GM23338 (cell line): Measurements from ENCODE around the gene ECT2. TPM values are rescaled to one million over a fixed set of nuclear protein-coding genes. Genes with fewer than 3 reads are reported as not detected.

Experiments used
- ATAC-seq: fragments of 200-7000 bp; cut with Tn5 transposase; 3 replicates; pipeline ENCODE4 v1.9.1; 2020
- DNase-seq: peaks from one replicate; pipeline ENCODE4 v3.0.0-alpha.2; 2015; ENCODE audit warnings: low spot score
- H2AFZ ChIP-seq: fragments of 200-600 bp; sonication (generic); 2 replicates; pipeline ENCODE4 v1.8.0; 2016; ENCODE audit warnings: antibody characterized with exemption, mild to moderate bottlenecking, moderate library complexity
- H3F3A ChIP-seq: fragments of 200-600 bp; sonication (generic); replicated peaks from 2 replicates; pipeline ENCODE4 v1.8.0; 2017; ENCODE audit warnings: antibody characterized with exemption, mixed run types, low read depth
- H3K27ac ChIP-seq: fragments of 200-600 bp; sonication (generic); 2 replicates; pipeline ENCODE4 v1.6.1; 2016; ENCODE audit warnings: low read depth
- H3K27me3 ChIP-seq: fragments of 200-600 bp; sonication (generic); 2 replicates; pipeline ENCODE4 v1.8.0; 2016; ENCODE audit warnings: mild to moderate bottlenecking, mixed run types, moderate library complexity; ENCODE audit not compliant: insufficient read depth
- H3K36me3 ChIP-seq: fragments of 200-600 bp; sonication (generic); 2 replicates; pipeline ENCODE4 v1.8.0; 2016; ENCODE audit warnings: mild to moderate bottlenecking; ENCODE audit not compliant: insufficient read depth
- H3K4me1 ChIP-seq: fragments of 200-600 bp; sonication (generic); 2 replicates; pipeline ENCODE4 v1.8.0; 2016; ENCODE audit warnings: mild to moderate bottlenecking, moderate library complexity; ENCODE audit not compliant: insufficient read depth
- H3K4me2 ChIP-seq: fragments of 200-600 bp; sonication (generic); 2 replicates; pipeline ENCODE4 v1.7.1; 2017; ENCODE audit warnings: mixed run types
- H3K4me3 ChIP-seq: fragments of 200-600 bp; sonication (generic); 2 replicates; pipeline ENCODE4 v1.6.1; 2016; ENCODE audit warnings: mixed run types
- H3K79me2 ChIP-seq: fragments of 200-600 bp; sonication (generic); replicated peaks from 2 replicates; pipeline ENCODE4 v1.8.0; 2017; ENCODE audit warnings: mild to moderate bottlenecking; ENCODE audit not compliant: insufficient read depth
- H3K9me2 ChIP-seq: fragments of 200-600 bp; sonication (generic); 2 replicates; pipeline ENCODE4 v1.8.0; 2017; ENCODE audit not compliant: insufficient read depth
- H4K20me1 ChIP-seq: fragments of 200-600 bp; sonication (generic); replicated peaks from 2 replicates; pipeline ENCODE4 v1.8.0; 2017; ENCODE audit warnings: mild to moderate bottlenecking; ENCODE audit not compliant: insufficient read depth
- H3K27ac Mint-ChIP-seq: 2 replicates; pipeline ENCODE4 v1.8.0; 2020; ENCODE audit warnings: inconsistent platforms, mild to moderate bottlenecking, moderate library complexity, mixed read lengths
- H3K27me3 Mint-ChIP-seq: 3 replicates; pipeline ENCODE4 v1.8.0; 2022; ENCODE audit warnings: low read depth, mild to moderate bottlenecking, moderate library complexity, mixed read lengths, inconsistent platforms; ENCODE audit not compliant: insufficient read depth, poor library complexity
- H3K36me3 Mint-ChIP-seq: 3 replicates; pipeline ENCODE4 v1.8.0; 2021; ENCODE audit warnings: low read depth, mild to moderate bottlenecking, inconsistent platforms, moderate library complexity, mixed read lengths
- H3K4me1 Mint-ChIP-seq: 3 replicates; pipeline ENCODE4 v1.8.0; 2020; ENCODE audit warnings: mild to moderate bottlenecking, inconsistent platforms, mixed read lengths
- H3K4me3 Mint-ChIP-seq: 3 replicates; pipeline ENCODE4 v1.8.0; 2021; ENCODE audit warnings: moderate library complexity, mild to moderate bottlenecking, inconsistent platforms, mixed read lengths
- H3K9me3 Mint-ChIP-seq: 3 replicates; pipeline ENCODE4 v1.8.0; 2020; ENCODE audit warnings: moderate library complexity, mild to moderate bottlenecking, inconsistent platforms, mixed read lengths
- EZH2 ChIP-seq: fragments of 200-600 bp; sonication (generic); IDR thresholded peaks from one replicate; pipeline ENCODE4 v1.8.0; 2017; ENCODE audit warnings: antibody characterized with exemption, mild to moderate bottlenecking, low read depth; ENCODE audit not compliant: unreplicated experiment
- EZH2phosphoT487 ChIP-seq: fragments of 200-600 bp; sonication (generic); IDR thresholded peaks from one replicate; pipeline ENCODE4 v1.8.1; 2018; ENCODE audit warnings: antibody characterized with exemption; ENCODE audit not compliant: unreplicated experiment
- JUNB ChIP-seq: IDR thresholded peaks from one replicate; pipeline ENCODE4 v1.6.1; 2016; ENCODE audit warnings: antibody characterized with exemption; ENCODE audit not compliant: unreplicated experiment
- POLR2AphosphoS5 ChIP-seq: IDR thresholded peaks from 2 replicates; pipeline ENCODE4 v1.6.1; 2016; ENCODE audit warnings: antibody characterized with exemption, low read depth
- STAT1 ChIP-seq: IDR thresholded peaks from one replicate; pipeline ENCODE4 v1.6.1; 2016; ENCODE audit warnings: antibody characterized with exemption; ENCODE audit not compliant: unreplicated experiment
- ZNF114 ChIP-seq: fragments of 250-450 bp; sonication (Bioruptor Pico); IDR thresholded peaks from 2 replicates; pipeline ENCODE4 v1.5.0; 2020; ENCODE audit warnings: mild to moderate bottlenecking, moderate library complexity
- ZNF331 ChIP-seq: fragments of 250-450 bp; sonication (Bioruptor Pico); IDR thresholded peaks from 2 replicates; pipeline ENCODE4 v1.5.0; 2020; ENCODE audit warnings: low read depth, mild to moderate bottlenecking, moderate library complexity
- long read RNA-seq: library from polyadenylated mRNA; unstranded; transcript quantifications from one replicate; pipeline ENCODE4 v2.0.0, GENCODE V29; 2020; ENCODE audit not compliant: unreplicated experiment
- polyA plus RNA-seq: library from polyadenylated mRNA; unstranded; fragments of >200 nt; fragmentation: Nextera tagmentation; extraction: Ambion mirVana; gene quantifications from 2 replicates; pipeline ENCODE4 v1.2.1, GENCODE V29; 2016
- total RNA-seq: library from RNA; depleted of rRNA; stranded (reverse); fragments of >200 nt; shearing (Covaris generic); gene quantifications from 2 replicates; pipeline ENCODE4 v1.2.3, GENCODE V29; 2014; rRNA removed
- TF ChIP-seq, protein P1 (sequence below): IDR thresholded peaks from one replicate; pipeline ENCODE4 v1.6.1; 2018; ENCODE audit warnings: antibody characterized with exemption; ENCODE audit not compliant: unreplicated experiment
- TF ChIP-seq, protein P2 (sequence below): fragments of 250-450 bp; sonication (Bioruptor Pico); IDR thresholded peaks from 2 replicates; pipeline ENCODE4 v1.5.0; 2020; ENCODE audit warnings: mild to moderate bottlenecking, moderate library complexity
- TF ChIP-seq, protein P3 (sequence below), 2 experiments: fragments of 200-600 bp in 1 of 2; sonication (generic) in 1 of 2; conservative IDR thresholded peaks; 2 replicates each; pipeline versions ENCODE4 v1.5.1 to v1.6.1; 2016 to 2017; ENCODE audit warnings: antibody characterized with exemption in 2 of 2, low read depth in 2 of 2, mild to moderate bottlenecking in 2 of 2, moderate library complexity in 1 of 2

The ECT2 gene, protein sequence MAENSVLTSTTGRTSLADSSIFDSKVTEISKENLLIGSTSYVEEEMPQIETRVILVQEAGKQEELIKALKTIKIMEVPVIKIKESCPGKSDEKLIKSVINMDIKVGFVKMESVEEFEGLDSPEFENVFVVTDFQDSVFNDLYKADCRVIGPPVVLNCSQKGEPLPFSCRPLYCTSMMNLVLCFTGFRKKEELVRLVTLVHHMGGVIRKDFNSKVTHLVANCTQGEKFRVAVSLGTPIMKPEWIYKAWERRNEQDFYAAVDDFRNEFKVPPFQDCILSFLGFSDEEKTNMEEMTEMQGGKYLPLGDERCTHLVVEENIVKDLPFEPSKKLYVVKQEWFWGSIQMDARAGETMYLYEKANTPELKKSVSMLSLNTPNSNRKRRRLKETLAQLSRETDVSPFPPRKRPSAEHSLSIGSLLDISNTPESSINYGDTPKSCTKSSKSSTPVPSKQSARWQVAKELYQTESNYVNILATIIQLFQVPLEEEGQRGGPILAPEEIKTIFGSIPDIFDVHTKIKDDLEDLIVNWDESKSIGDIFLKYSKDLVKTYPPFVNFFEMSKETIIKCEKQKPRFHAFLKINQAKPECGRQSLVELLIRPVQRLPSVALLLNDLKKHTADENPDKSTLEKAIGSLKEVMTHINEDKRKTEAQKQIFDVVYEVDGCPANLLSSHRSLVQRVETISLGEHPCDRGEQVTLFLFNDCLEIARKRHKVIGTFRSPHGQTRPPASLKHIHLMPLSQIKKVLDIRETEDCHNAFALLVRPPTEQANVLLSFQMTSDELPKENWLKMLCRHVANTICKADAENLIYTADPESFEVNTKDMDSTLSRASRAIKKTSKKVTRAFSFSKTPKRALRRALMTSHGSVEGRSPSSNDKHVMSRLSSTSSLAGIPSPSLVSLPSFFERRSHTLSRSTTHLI
- 96.9 and 102 TPM in 2 replicates for total RNA-seq
- 94.2 and 111 TPM in 2 replicates for polyA plus RNA-seq
- long read RNA-seq, full-length matches to known transcripts = 2 of 15 reads
- long read RNA-seq, partial matches to known transcripts = 10 of 15 reads
- long read RNA-seq, other reads (novel, unspliced or antisense) = 3 of 15 reads

DNA sequence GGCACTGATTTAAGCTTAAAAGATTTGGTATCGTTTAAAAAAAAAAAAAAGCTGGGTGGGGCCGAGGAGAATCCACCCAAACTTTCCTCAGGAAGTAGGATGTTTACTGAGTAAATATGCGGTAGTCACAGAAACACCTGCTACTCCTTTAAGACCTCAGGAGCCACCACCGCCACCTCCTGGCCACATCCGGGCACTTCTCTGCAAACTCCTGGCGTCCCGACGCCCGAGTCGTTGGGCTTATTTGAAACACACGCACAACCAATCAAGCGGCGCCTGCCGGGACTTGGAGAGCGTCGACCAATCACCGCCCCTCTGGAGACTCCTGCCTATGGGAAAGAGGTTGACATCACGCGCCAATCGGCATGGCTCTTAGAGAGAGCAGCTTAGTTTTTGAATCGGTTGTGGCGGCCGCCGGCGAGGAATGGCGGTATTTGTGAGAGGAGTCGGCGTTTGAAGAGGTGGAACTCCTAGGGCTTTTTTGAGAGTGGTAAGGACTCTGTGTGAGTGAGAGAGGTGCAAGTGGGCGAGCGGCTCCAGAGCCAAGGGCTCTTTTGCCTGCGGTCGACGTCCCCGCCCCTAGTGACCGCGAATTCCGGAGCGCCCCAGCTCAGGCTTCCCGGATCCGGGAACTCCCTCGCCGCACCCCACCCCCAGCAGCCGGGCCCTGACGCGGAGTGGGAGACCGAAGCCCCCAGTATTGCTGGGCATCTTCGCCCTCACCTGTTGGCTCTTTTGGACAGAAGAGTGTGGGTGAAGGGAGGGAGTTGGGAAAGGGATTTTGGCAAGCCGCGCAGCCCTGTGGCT lies at the start of gene ECT2:
Gene ECT2 (plus strand): TSS at position 359 of the 807 bp plus-strand sequence. CDS start 3,805 bp downstream, outside the sequence.
- Histone ChIP-seq H3K36me3 (peaks cover 13% of the 10 kb centered on the region), H3K27ac (peak within 1 kb of the TSS; percentile 79), H3K27me3 (no peaks in the 10 kb centered on the region), H3F3A (no peaks in the 10 kb centered on the region), H3K4me2 (peak within 1 kb of the TSS; percentile 87), H4K20me1 (peaks cover 15% of the 10 kb centered on the region), H3K4me1 (peaks cover 31% of the 10 kb centered on the region), H3K4me3 (peak within 1 kb of the TSS; percentile 72), H3K9me2 (no peaks in the 10 kb centered on the region), H3K79me2 (peaks cover 47% of the 10 kb centered on the region), H2AFZ (no peak within 1 kb of the TSS)
- Mint-ChIP-seq H3K4me1 (peaks cover 37% of the 10 kb centered on the region), H3K36me3 (peaks cover 27% of the 10 kb centered on the region), H3K4me3 (peak within 1 kb of the TSS; percentile 92), H3K27ac (peak within 1 kb of the TSS; percentile 99), H3K27me3 (peaks cover 2% of the 10 kb centered on the region), H3K9me3 (no peaks in the 10 kb centered on the region)
- peak; percentile 100 for DNase-seq
- ATAC-seq = peak; percentile 99
- TF ChIP-seq, protein P1, sequence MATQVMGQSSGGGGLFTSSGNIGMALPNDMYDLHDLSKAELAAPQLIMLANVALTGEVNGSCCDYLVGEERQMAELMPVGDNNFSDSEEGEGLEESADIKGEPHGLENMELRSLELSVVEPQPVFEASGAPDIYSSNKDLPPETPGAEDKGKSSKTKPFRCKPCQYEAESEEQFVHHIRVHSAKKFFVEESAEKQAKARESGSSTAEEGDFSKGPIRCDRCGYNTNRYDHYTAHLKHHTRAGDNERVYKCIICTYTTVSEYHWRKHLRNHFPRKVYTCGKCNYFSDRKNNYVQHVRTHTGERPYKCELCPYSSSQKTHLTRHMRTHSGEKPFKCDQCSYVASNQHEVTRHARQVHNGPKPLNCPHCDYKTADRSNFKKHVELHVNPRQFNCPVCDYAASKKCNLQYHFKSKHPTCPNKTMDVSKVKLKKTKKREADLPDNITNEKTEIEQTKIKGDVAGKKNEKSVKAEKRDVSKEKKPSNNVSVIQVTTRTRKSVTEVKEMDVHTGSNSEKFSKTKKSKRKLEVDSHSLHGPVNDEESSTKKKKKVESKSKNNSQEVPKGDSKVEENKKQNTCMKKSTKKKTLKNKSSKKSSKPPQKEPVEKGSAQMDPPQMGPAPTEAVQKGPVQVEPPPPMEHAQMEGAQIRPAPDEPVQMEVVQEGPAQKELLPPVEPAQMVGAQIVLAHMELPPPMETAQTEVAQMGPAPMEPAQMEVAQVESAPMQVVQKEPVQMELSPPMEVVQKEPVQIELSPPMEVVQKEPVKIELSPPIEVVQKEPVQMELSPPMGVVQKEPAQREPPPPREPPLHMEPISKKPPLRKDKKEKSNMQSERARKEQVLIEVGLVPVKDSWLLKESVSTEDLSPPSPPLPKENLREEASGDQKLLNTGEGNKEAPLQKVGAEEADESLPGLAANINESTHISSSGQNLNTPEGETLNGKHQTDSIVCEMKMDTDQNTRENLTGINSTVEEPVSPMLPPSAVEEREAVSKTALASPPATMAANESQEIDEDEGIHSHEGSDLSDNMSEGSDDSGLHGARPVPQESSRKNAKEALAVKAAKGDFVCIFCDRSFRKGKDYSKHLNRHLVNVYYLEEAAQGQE = peak; percentile 10
- TF ChIP-seq POLR2AphosphoS5 = peak; percentile 92
- no peak for TF ChIP-seq ZNF331 (CRISPR knock-in tag)
- TF ChIP-seq JUNB = no peak
- TF ChIP-seq ZNF114 = no peak
- no peak for TF ChIP-seq EZH2phosphoT487
- TF ChIP-seq, protein P2, sequence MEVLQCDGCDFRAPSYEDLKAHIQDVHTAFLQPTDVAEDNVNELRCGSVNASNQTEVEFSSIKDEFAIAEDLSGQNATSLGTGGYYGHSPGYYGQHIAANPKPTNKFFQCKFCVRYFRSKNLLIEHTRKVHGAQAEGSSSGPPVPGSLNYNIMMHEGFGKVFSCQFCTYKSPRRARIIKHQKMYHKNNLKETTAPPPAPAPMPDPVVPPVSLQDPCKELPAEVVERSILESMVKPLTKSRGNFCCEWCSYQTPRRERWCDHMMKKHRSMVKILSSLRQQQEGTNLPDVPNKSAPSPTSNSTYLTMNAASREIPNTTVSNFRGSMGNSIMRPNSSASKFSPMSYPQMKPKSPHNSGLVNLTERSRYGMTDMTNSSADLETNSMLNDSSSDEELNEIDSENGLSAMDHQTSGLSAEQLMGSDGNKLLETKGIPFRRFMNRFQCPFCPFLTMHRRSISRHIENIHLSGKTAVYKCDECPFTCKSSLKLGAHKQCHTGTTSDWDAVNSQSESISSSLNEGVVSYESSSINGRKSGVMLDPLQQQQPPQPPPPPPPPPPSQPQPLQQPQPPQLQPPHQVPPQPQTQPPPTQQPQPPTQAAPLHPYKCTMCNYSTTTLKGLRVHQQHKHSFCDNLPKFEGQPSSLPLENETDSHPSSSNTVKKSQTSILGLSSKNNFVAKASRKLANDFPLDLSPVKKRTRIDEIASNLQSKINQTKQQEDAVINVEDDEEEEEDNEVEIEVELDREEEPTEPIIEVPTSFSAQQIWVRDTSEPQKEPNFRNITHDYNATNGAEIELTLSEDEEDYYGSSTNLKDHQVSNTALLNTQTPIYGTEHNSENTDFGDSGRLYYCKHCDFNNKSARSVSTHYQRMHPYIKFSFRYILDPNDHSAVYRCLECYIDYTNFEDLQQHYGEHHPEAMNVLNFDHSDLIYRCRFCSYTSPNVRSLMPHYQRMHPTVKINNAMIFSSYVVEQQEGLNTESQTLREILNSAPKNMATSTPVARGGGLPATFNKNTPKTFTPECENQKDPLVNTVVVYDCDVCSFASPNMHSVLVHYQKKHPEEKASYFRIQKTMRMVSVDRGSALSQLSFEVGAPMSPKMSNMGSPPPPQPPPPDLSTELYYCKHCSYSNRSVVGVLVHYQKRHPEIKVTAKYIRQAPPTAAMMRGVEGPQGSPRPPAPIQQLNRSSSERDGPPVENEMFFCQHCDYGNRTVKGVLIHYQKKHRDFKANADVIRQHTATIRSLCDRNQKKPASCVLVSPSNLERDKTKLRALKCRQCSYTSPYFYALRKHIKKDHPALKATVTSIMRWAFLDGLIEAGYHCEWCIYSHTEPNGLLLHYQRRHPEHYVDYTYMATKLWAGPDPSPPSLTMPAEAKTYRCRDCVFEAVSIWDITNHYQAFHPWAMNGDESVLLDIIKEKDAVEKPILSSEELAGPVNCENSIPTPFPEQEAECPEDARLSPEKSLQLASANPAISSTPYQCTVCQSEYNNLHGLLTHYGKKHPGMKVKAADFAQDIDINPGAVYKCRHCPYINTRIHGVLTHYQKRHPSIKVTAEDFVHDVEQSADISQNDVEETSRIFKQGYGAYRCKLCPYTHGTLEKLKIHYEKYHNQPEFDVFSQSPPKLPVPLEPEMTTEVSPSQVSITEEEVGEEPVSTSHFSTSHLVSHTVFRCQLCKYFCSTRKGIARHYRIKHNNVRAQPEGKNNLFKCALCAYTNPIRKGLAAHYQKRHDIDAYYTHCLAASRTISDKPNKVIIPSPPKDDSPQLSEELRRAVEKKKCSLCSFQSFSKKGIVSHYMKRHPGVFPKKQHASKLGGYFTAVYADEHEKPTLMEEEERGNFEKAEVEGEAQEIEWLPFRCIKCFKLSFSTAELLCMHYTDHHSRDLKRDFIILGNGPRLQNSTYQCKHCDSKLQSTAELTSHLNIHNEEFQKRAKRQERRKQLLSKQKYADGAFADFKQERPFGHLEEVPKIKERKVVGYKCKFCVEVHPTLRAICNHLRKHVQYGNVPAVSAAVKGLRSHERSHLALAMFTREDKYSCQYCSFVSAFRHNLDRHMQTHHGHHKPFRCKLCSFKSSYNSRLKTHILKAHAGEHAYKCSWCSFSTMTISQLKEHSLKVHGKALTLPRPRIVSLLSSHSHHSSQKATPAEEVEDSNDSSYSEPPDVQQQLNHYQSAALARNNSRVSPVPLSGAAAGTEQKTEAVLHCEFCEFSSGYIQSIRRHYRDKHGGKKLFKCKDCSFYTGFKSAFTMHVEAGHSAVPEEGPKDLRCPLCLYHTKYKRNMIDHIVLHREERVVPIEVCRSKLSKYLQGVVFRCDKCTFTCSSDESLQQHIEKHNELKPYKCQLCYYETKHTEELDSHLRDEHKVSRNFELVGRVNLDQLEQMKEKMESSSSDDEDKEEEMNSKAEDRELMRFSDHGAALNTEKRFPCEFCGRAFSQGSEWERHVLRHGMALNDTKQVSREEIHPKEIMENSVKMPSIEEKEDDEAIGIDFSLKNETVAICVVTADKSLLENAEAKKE (CRISPR knock-in tag) = no peak
- TF ChIP-seq, protein P3, sequence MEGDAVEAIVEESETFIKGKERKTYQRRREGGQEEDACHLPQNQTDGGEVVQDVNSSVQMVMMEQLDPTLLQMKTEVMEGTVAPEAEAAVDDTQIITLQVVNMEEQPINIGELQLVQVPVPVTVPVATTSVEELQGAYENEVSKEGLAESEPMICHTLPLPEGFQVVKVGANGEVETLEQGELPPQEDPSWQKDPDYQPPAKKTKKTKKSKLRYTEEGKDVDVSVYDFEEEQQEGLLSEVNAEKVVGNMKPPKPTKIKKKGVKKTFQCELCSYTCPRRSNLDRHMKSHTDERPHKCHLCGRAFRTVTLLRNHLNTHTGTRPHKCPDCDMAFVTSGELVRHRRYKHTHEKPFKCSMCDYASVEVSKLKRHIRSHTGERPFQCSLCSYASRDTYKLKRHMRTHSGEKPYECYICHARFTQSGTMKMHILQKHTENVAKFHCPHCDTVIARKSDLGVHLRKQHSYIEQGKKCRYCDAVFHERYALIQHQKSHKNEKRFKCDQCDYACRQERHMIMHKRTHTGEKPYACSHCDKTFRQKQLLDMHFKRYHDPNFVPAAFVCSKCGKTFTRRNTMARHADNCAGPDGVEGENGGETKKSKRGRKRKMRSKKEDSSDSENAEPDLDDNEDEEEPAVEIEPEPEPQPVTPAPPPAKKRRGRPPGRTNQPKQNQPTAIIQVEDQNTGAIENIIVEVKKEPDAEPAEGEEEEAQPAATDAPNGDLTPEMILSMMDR (conservative IDR thresholded peaks at IDR 0.05; ENCODE audit: low read depth in 2 of 2) = peak; percentile 49 to 68
- no peak for TF ChIP-seq STAT1
- no peak for TF ChIP-seq EZH2
